Measurements from ENCODE around the gene PLAC8.
A peak's percentile ranks its signal among the peaks of the same experiment; 100 is the strongest.
"Not testable (repeated sequence)": the region's sequence is repeated elsewhere in the genome, so short reads cannot be mapped to it uniquely, and the experiment has no call there.

PLAC8 gene

DNA sequence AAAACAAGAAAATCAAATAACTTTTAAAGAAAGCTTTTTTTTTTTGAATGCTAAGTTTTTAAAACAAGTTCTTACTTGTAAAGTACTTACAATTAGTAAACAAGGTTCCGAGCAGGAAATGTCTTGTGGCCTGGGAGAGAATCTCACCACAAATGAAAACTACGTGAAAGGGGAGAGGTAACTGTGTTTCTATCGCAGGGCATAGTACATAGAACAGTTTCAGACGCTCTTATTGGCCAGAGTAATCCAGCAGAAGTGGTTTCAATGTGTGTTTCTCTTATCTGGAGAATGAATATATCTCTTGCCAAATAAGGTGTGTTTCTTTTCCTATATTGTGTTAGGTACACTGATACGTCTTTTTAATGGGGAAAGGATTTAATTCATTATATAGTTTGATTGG is at the start of gene PLAC8:
PLAC8 (minus strand) TSS at position 154 of the 400 bp plus-strand sequence. CDS start 6,808 bp downstream, outside the sequence.
- DNase-seq, result no peak

GRCh38 chr4:83153417-83153816 is 38.9 kb upstream of the PLAC8 start:
- no peak for DNase-seq

DNA sequence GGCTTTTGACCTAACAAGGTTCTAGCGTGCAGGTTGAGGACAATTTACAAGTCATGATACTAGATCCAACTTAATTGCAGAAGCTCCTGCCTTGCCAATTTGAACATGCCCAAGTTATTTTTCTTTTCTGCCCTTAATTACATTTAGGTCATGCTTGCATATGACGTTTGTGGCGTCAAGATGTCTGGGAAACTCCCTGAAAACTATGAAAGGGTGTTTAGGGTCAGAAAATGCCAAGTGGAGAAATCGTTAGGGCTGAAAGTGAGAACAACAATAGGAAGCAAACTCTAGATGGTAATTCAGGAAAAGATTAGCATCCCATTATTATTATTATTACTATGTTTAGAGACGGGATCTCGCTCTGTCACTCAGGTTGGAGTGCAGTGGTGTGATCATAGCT is 38.2 kb upstream of the PLAC8 start:
- no peak for DNase-seq

- no peak for DNase-seq
These were observed 37.1 kb upstream of the PLAC8 start for GRCh38 chr4:83151651-83152050.

DNA sequence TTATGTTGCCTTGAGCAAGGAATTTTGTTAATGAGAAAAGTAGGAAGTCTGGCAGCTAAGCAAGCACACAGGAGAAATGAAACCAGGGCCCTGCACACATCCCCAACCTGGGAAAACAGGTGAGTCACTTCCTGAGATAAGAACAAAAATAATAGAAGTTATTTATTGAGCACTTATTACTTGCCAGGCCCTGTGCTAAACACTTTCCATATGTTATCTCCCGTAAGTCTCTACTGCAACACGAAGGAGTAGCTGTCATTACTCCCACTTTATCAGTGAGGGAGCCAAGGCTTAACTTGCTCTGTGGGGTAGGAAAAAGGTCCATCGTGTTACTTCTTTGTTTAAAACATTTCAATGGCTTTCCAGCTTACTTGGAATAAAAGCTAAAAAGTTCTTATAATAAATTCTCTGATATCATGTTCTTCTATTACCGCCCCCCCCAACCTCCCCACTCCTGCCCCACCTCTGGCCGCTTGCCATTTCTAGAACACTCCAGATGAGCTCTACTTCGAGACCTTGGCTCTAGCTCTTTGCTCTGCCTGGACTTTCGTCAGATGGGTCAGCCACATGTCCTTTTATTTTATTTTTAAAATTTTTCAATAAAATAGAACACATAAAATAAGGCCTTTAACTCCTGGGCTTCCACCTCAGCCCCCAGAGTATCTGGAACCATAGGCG is 36.3 kb upstream of the PLAC8 start:
- no peak for DNase-seq

DNA sequence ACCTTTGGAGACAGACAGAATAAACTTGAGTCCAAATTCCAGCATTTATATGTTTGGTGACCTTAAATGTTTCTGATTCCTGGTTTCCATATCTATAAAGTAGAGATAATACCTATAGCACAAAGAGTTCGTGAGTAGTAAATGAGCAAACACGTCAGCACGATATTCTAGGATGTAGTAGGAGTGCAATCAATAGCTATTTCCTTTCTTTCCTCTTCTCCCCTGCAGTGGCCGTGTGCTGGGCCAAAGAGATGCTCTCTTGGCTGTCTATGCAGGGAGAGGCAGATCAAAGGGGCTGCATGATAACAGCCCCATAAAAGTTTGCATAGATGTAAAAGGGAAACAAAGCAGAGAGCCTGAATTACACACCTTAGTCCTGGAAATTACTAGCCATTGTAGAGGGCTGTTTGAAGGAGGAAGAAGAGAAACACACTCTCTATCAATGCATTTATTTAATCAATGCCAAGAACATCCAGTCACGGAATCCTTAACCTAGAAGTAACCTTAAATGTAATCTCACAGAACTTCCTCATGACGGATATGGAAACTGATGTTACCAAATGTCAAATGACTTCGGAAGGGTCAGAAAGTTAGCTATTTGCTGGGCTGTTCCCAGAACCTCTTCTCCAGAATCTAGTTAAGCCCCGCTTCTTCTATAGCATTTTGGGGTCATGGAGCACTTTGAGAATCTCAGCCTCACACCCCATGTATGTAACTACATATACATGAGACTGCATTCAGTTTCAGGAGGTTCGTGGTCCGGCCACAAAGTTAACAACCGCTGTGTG is 35.5 kb upstream of the PLAC8 start:
- no peak for DNase-seq

DNA sequence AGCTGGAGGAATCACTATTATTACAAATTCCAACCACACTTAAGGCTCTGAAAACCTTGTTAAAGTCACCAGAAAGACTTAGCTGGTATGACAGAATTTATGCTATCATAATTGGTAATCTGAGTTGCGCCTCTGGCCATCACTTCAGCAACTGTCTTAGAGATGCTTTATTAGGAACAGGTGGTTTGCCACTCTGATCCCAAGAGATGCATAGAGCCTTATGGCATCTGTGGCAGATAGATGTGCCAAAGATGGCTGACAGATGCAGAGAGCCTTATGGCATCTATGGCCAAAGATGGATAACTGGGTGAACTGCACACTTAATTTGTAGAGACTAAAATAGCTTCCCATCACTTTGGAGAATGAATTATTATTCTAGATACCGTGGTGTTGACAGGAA is 32.3 kb upstream of the PLAC8 start:
- no peak for DNase-seq

- DNase-seq, result not testable (repeated sequence)
These were observed 31.2 kb upstream of the PLAC8 start for GRCh38 chr4:83145776-83146175.

- DNase-seq, result no peak
These were observed 25.1 kb upstream of the PLAC8 start for GRCh38 chr4:83139514-83140156.

DNA sequence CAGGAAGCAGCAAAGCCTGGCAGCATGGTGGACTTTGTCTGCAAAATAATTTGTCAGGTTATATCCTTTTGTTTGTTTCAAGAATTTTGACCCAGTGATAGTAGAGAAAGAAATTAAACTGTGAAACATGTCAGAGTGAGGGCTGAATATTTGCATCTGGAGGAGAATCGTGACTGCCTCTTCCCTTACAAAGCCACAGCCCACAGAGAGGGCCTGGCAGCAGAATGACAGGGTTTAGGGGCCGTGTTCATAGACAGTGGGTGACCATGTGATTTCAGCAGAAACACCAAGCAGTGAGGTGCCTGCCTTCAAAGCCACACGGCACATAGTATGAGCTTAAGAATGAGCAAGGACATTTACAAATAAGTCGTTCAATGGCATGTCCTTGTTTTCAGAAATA is 24.4 kb upstream of the PLAC8 start:
- DNase-seq, result no peak

- DNase-seq, result no peak
These were observed 17.5 kb upstream of the PLAC8 start for GRCh38 chr4:83132065-83132464.

GRCh38 chr4:83129264-83129663 is 14.7 kb upstream of the PLAC8 start:
- no peak for DNase-seq

DNA sequence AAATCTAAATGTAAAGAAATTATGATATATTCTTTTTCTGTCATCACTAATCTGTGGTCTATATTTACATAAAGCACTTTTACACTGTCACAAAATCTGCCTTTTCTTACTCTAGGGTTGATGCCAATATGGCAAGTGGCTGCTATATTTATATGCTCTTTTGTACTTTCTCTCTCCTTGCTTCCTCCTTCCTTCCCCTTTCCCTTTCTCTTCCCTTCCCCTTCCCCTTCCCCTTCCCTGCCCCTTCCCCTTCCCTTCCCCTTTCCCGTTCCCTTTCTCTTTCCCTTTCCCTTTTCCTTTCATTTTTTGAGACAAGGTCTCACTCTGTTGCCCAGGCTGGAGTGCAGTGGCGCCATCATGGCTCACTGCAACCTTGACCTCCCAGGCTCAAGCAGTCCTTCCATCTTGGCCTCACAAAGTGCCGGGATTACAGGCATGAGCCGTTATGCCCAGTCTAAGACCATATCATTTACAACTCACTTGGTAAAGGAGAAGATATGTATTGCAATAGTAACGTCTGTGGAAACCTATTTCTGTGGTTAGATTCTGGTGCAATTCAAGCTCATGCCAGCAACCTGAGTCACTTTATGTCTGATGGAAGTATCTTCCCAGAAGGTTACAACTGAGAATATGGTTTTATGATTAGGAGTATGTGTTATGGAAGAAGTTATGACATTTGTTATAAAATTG is 13.9 kb upstream of the PLAC8 start:
- no peak for DNase-seq

DNA sequence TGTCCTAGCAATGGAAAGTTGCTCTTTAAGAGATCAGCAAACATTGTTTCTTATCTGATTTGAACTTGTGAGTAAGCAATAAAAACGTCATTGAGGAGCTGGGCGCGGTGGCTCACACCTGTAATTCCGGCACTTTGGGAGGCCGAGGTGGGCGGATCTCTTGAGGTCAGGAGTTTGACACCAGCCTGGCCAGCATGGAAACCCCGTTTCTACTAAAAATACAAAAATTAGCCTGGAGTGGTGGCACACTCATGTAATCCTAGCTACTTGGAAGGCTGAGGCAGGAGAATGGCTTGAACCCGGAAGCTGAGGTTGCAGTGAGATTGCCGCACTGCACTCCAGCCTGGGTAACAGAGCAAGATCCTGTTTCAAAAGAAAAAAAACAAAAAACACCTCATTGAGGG is 11.2 kb upstream of the PLAC8 start:
- DNase-seq, result peak; percentile 52

DNA sequence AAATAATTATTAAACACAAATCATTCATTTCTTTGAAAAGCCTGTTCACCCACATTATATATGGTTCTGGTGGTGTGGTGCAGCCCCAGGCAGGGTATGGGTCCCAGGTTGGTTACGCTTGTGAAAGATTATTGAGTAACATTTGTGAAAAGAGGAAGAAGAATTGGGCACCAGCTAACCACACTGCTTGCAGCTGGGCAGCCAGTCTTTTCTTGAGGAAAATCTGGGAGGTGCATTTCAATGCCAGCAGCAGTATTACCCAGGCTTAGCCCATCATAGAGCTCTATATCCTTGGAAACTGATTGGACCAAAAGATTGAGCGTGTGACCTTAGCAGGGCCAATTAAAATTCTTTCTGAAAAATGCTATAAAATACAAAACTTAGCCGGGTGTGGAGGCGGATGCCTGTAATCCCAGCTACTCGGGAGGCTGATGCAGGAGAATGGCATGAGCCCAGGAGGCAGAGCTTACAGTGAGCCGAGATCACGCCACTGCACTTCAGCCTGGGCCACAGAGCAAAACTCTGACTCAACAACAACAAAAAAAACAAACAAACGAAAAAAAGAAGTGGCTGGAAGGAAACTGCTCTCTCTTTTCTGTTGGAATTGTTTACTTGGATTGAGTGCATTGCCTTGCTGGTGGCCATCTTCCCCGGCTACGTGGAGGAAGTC is 9.7 kb upstream of the PLAC8 start:
- no peak for DNase-seq

GRCh38 chr4:83121246-83121645 is 6.7 kb upstream of the PLAC8 start:
- DNase-seq, result no peak

- no peak for DNase-seq
These were observed 4.3 kb upstream of the PLAC8 start for GRCh38 chr4:83118869-83119268.

DNA sequence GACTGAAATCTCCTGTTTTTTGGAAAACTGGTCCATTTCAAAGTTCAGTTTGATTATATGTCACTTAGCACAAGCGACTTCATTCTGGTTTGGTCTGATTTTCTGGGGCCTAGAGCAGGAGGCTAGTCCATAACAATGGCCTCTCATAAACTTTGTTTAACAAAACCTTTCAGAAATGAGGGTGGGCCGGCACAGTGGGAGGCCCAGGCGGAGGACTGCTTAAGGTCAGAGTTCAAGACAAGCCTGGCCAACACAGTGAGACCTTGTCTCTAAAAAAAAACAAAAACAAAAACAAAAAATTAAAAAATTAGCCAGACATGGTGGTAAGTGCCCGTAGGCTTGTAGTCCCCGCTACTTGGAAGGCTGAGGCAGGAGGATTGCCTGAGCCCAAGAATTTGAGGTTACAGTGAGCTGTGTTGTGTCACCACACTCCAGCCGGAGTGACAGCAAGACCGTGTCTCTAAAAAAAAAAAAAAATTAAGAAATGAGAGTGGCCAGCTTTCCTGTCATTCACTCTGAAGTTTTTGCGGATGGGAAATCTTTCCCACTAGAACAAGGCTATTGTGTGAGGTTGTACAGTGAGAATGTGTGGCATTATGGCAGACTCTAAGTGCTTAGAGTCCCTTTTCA is 1.2 kb upstream of the PLAC8 start:
- no peak for DNase-seq

GRCh38 chr4:83115000-83115399 is 471 bp upstream of the PLAC8 start:
- DNase-seq, result no peak

GRCh38 chr4:83113429-83113786 is 1.1 kb downstream of the PLAC8 start:
- no peak for DNase-seq

DNA sequence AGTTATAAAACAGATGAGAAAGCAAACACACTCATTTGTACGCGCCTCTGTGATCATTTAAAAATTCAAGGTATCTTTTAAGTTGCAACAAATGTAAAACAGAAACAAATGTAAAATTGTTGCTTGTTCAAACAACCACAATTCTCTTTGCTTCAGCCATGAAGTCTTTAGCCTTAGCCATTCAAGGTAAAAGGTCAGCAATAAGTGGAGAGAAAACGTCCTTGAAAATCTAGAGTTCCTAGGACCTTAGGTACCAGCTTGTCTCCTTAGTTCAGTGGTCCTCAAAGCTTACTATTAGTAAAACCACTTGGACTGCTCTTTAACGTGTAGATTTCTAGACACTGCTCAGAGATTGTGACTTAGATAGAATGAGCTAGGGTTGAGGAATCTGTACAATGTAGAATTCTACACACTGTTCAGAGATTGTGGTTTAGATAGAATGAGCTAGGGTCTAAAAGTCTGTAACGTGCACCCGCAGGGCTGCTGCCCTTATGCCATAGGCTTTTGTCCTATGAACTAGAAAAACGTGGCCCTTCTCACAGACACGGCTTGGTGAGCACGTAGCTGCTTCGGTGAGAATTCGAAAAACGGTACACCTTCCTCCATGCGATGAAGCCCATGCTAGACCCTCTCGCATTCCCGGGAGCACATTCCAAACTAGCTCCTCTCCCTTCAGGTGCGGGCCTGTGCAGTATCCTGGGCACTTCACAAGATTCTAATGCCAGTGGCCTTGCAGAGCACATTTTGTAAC is 1.7 kb downstream of the PLAC8 start:
- DNase-seq, result peak; percentile 21

DNA sequence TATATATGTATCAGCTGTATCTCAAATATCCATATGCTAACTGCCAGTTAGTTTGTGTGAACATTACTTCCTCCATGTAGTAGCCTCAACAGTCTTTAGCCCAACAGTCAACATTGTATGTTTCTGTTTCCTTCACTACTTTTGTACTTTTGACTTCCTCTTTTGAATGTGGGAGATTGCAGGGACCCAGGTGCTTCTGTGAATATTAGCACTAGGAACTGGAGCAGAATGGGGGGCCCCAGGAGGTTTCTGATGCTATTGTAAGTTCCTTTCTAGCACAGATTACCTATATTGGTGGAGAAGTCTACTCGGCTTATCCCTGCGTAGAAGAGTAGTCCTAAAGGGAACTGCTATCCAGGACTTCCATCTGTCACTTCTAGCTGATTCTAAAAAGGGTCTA is 2.3 kb downstream of the PLAC8 start:
- no peak for DNase-seq

All from activated naive CD4-positive, alpha-beta T cell treated with Interleukin-2 at 50 U/mL for 16 hours (primary cell).